Subcutaneous abdominal adipose tissue (tissue), 5 donors: ENCODE data around the gene SLC35B3.
"Not testable (repeated sequence)": the region's sequence is repeated elsewhere in the genome, so short reads cannot be mapped to it uniquely, and the experiment has no call there.

Experiments used
- H3K27ac ChIP-seq: one replicate; pipeline ENCODE4 v1.7.0; 2013; ENCODE audit warnings: low read depth, mild to moderate bottlenecking, inconsistent platforms, low read length, moderate library complexity
- H3K27me3 ChIP-seq, 5 donors: one replicate each; pipeline ENCODE4 v1.7.0; 2013; ENCODE audit warnings: low read length in 5 of 5, inconsistent platforms in 1 of 5; ENCODE audit not compliant: control insufficient read depth in 5 of 5, insufficient read depth in 4 of 5
- H3K36me3 ChIP-seq, 5 donors: one replicate each; pipeline ENCODE4 v1.7.0; 2013; ENCODE audit warnings: low read length in 5 of 5; ENCODE audit not compliant: control insufficient read depth in 5 of 5, insufficient read depth in 5 of 5
- H3K4me1 ChIP-seq, 5 donors: one replicate each; pipeline ENCODE4 v1.7.0; 2013; ENCODE audit warnings: low read length in 5 of 5, mild to moderate bottlenecking in 3 of 5, moderate library complexity in 1 of 5; ENCODE audit not compliant: control insufficient read depth in 5 of 5, insufficient read depth in 5 of 5
- H3K4me3 ChIP-seq, 5 donors: one replicate each; pipeline ENCODE4 v1.7.0; 2013; ENCODE audit warnings: low read length in 5 of 5, low read depth in 1 of 5
- H3K9ac ChIP-seq, 5 donors: one replicate each; pipeline ENCODE4 v1.7.0; 2013; ENCODE audit warnings: low read length in 5 of 5, mild to moderate bottlenecking in 4 of 5, moderate library complexity in 3 of 5
- H3K9me3 ChIP-seq, 5 donors: one replicate each; pipeline ENCODE4 v1.7.0; 2013; ENCODE audit warnings: low read length in 5 of 5; ENCODE audit not compliant: control insufficient read depth in 5 of 5
- donor health status: healthy.
- donor health status: healthy.
- donor health status: healthy.
- donor health status: healthy.
- donor health status: healthy.

SLC35B3 gene

DNA sequence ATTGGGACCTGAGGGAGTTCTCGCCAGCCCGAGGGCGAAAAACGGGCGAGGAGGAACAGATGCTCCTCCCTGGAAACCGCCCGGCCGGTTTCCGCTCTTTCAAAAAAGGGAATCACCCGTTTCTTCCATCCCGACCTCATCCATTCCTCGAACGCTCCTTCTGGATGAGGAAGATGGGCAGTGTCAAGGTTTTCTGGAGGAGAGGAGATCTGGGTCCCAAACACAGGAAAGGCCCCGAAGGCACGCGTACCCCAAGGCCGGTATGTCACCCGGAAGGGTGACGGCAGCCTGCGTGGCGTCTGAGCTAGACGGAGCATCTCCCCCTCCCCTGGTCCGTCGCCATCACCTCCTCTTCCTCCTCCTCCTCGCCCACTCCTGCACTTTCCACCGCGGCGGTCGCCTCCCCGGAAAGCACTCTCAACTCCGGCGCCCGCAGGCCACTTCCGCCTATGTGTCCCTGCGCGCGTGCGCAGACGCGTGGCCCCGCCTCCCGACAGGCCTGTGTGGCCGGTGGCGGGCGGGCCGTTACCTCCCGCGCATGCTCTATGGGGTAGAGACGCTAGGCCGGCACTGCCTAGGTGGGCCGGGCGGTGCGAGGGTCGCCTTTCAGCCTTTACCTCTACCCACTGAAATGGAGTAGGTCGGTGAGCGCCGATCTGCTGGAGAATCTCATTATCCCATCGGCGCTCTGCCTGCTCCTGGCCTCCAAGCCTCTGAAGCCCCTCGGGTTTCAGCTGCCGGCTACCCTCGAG lies at the start of gene SLC35B3:
TSS of gene SLC35B3 (minus strand) at position 453 of the 752 bp plus-strand sequence.
- peak within 1 kb of the TSS; percentile 90 for H3K27ac ChIP-seq
- H3K9ac ChIP-seq: peak within 1 kb of the TSS; percentile 84 to 98 (median 97)
- no peaks in the 10 kb centered on the region for H3K27me3 ChIP-seq
- no peaks in the 10 kb centered on the region for H3K36me3 ChIP-seq
- H3K9me3 ChIP-seq: no peaks in the 10 kb centered on the region
- H3K4me1 ChIP-seq: peaks cover 0 to 30% (median 22%) of the 10 kb centered on the region in 5 donors
- peak within 1 kb of the TSS; percentile 96 to 100 (median 99) for H3K4me3 ChIP-seq

GRCh38 chr6:8483650-8484049 lies 48.3 kb upstream of the SLC35B3 start:
- no peaks in the 10 kb centered on the region for H3K36me3 ChIP-seq

GRCh38 chr6:8481727-8482126 lies 46.4 kb upstream of the SLC35B3 start:
- Histone ChIP-seq H3K4me1 (no peaks in the 10 kb centered on the region), H3K27ac (no peak overlapping the region), H3K36me3 (no peaks in the 10 kb centered on the region), H3K9ac (no peak overlapping the region), H3K27me3 (no peaks in the 10 kb centered on the region), H3K4me3 (no peak overlapping the region), H3K9me3 (no peaks in the 10 kb centered on the region)

More at GRCh38 chr6:8483650-8484049, 48.3 kb upstream of the SLC35B3 start:
- Histone ChIP-seq H3K4me3 (no peak overlapping the region), H3K9ac (no peak overlapping the region), H3K4me1 (no peaks in the 10 kb centered on the region), H3K27me3 (no peaks in the 10 kb centered on the region), H3K27ac (no peak overlapping the region), H3K9me3 (no peaks in the 10 kb centered on the region)

DNA sequence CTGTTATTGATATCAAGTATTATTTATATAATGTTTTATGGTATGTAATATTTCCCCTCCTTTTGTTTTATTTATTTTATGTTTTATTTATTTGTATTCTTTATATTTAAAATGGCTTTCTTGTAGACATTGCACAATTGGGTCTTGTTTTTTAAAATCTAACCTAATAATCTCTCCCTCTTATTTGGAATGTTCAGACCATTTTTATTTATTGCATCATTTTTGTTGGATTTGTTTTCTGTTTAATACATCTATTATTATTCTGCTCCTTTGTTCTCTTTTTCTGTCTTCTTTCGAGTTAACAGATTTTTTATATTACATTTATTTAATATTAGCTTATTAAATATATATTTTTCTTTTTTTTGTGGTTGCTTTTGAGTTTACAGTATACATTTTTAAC lies 43.1 kb upstream of the SLC35B3 start:
- Histone ChIP-seq H3K27ac (no peak overlapping the region), H3K4me3 (no peak overlapping the region), H3K9ac (no peak overlapping the region), H3K4me1 (no peaks in the 10 kb centered on the region), H3K9me3 (no peaks in the 10 kb centered on the region), H3K27me3 (no peaks in the 10 kb centered on the region), H3K36me3 (no peaks in the 10 kb centered on the region)

GRCh38 chr6:8476656-8477055 lies 41.3 kb upstream of the SLC35B3 start:
- Histone ChIP-seq H3K9me3 (no peaks in the 10 kb centered on the region), H3K27me3 (no peaks in the 10 kb centered on the region), H3K9ac (no peak overlapping the region), H3K36me3 (no peaks in the 10 kb centered on the region), H3K4me1 (no peaks in the 10 kb centered on the region), H3K27ac (no peak overlapping the region), H3K4me3 (no peak overlapping the region)

GRCh38 chr6:8468552-8469356 lies 33.4 kb upstream of the SLC35B3 start:
- Histone ChIP-seq H3K9ac (no peak overlapping the region), H3K36me3 (no peaks in the 10 kb centered on the region), H3K27me3 (no peaks in the 10 kb centered on the region), H3K27ac (no peak overlapping the region), H3K4me1 (no peaks in the 10 kb centered on the region), H3K9me3 (no peaks in the 10 kb centered on the region), H3K4me3 (no peak overlapping the region)

DNA sequence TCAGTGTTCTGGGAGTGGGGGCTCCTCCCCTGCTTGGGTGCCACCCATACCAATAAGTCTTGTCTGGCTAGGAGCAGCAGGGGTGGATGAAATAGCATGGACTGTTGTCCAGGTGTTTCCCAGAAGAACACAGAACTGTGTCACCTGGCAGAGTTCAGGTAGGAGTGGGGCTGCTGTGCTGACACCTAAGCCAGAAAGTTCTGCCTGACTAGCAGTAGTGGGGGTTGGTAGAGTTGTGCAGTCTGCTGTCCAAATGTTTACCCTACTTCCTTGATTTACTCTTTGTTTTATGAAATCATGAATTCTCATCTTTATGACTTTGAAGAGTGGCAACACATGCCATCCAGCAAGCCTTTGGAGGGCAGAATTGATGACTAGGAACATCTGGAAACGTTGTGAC lies 27.3 kb upstream of the SLC35B3 start:
- H3K9ac ChIP-seq: no peak overlapping the region
- no peak overlapping the region for H3K27ac ChIP-seq

DNA sequence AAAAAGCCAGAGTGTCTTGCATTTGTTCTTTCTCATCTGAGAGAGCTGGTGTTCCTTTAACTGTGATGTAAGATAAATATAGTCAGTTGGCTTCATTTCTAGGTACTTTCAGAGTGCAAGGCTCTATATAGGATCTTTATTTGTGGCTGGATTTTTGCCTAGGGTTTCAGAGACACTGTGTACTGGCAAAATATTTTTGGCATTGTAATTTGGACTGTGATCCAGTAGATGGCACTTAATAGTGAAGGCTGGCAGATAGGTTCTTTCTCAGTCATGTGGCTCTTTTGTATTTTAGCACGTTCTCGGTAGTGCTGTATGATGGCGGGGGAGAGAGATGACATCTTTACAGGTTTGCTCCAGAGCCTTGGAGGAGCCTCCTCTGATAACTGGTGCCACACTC lies 26.8 kb upstream of the SLC35B3 start:
- Histone ChIP-seq H3K9me3 (peaks cover 0 to 2% (median 0%) of the 10 kb centered on the region in 5 donors), H3K4me1 (no peaks in the 10 kb centered on the region), H3K4me3 (no peak overlapping the region), H3K36me3 (no peaks in the 10 kb centered on the region), H3K27me3 (no peaks in the 10 kb centered on the region), H3K9ac (no peak overlapping the region), H3K27ac (no peak overlapping the region)

More for the DNA sequence above, 27.3 kb upstream of the SLC35B3 start:
- Histone ChIP-seq H3K4me1 (no peaks in the 10 kb centered on the region), H3K27me3 (no peaks in the 10 kb centered on the region), H3K36me3 (no peaks in the 10 kb centered on the region), H3K9me3 (no peaks in the 10 kb centered on the region), H3K4me3 (no peak overlapping the region)

- peaks cover 0 to 3% (median 0%) of the 10 kb centered on the region in 5 donors for H3K36me3 ChIP-seq
- H3K4me3 ChIP-seq: no peak overlapping the region
- no peaks in the 10 kb centered on the region for H3K4me1 ChIP-seq
- no peaks in the 10 kb centered on the region for H3K9me3 ChIP-seq
- H3K27me3 ChIP-seq: no peaks in the 10 kb centered on the region
- H3K9ac ChIP-seq: no peak overlapping the region
- H3K27ac ChIP-seq: no peak overlapping the region
Measured at GRCh38 chr6:8446391-8446790, 11.0 kb upstream of the SLC35B3 start.

- H3K9ac ChIP-seq, H3K36me3 ChIP-seq, H3K27ac ChIP-seq, H3K4me1 ChIP-seq, H3K4me3 ChIP-seq, H3K27me3 ChIP-seq, H3K9me3 ChIP-seq: not testable (repeated sequence)
Measured at GRCh38 chr6:8445930-8446329, 10.6 kb upstream of the SLC35B3 start.
